GM12891 (cell line): ENCODE results near the gene NFIX.

ENCODE experiments used
- POLR2A ChIP-seq: IDR thresholded peaks from 2 replicates; pipeline ENCODE4 v1.6.1; 2011; ENCODE audit warnings: low read depth, low read length, control low read depth
- POLR2AphosphoS5 ChIP-seq: IDR thresholded peaks from 2 replicates; pipeline ENCODE4 v1.6.1; 2011; ENCODE audit warnings: low read depth, low read length, control low read depth

DNA sequence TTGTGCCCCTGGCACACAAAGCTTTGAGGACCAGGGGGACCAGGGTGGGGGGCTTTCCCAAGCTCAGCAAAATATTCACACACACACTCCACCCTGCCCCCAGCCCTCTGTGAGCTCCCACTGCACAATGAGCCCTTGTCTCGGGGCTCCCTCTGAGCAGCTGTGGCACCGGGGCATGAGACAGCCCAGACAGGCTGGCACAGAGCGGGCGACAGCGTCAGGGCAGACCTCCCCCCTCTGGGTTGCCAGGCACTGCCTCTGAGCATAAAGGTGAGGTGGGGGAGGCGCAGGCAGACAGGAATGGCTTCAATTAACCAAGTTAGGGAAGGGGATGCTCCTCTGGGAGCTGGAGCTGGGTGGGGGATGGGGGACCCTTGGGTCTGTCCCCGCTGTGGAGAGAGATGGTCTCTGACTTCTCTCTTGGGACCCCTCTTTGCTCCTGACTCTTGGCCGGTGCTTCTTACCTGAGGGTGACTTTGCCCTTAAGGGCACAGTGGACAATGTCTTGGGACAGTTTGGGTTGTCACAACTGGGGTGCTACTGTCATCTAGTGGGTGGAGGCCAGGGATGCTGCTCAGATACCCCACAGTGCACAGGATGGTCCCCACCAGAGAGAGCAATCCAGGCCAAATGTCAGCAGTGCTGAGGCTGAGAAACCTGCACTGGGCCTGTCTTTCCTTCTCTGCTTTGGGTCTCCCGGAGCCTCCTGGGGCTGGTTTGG is 77.1 kb downstream of the NFIX start:
- TF ChIP-seq POLR2AphosphoS5: no peak
- TF ChIP-seq POLR2A: no peak
